OCI-M2 (cell line): ENCODE data around the gene HRH1.
"Not testable (repeated sequence)": the region's sequence is repeated elsewhere in the genome, so short reads cannot be mapped to it uniquely, and the experiment has no call there.

ENCODE experiments used
- DNase-seq: peaks from one replicate; lab custom pipeline; 2025; ENCODE audit not compliant: unreplicated experiment; lab: John Stamatoyannopoulos, UW

The HRH1 gene

DNA sequence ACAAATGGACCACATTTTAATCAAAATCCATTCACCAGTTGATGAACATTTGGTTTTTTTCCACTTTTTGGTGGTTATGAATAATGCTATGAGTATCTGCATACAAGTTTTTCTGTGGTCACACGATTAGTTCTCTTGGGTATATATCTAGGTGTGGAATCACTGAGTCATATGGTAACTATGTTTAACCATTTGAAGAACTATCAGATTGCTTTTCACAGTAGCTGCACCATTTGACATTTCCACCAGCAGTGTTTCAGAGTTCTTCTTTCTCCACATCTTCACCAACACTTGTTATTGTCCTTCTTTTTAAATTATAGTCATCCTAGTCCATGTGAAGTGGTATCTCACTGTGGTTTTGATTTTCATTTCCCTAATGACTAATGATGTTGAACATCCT lies 84.6 kb downstream of the HRH1 start:
- no peak for DNase-seq

DNA sequence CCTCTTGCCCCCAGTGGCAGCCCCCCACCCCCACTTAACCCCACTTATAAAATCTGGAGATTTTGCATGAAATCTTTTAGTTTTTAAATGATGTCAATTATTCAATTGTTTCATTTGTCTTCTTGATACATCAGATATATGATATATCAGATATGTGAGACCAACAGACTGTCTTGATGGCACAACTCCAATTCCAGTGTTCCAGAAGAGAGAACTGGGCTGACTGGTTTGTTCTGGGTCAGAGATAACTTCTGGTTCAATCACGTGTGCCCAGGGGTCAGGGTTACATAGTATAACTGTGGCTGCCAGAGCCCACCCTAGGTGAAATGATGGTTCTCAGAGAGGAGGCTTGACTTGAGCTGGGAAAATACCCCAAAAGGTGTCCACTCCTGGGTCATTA lies 85.5 kb downstream of the HRH1 start:
- DNase-seq, result no peak

DNA sequence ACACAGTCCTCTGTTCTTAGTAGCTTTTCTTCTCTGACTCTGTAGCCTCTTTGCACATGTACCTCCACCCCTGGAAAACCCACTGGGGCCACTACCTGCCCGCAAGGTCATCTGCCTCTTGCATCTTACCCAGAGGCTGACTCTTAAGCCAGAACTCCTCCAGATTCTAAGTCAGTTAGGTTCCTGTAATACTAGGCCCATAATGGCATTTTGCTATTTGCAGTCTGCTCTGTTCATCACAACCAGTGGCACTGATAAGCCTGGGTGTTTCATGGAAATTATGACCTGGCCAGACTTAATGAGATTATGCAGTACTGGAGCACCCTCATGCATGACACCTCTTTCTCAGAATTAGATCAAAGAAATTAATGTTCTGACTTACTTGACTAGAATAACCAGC lies 86.2 kb downstream of the HRH1 start:
- DNase-seq, result no peak

DNA sequence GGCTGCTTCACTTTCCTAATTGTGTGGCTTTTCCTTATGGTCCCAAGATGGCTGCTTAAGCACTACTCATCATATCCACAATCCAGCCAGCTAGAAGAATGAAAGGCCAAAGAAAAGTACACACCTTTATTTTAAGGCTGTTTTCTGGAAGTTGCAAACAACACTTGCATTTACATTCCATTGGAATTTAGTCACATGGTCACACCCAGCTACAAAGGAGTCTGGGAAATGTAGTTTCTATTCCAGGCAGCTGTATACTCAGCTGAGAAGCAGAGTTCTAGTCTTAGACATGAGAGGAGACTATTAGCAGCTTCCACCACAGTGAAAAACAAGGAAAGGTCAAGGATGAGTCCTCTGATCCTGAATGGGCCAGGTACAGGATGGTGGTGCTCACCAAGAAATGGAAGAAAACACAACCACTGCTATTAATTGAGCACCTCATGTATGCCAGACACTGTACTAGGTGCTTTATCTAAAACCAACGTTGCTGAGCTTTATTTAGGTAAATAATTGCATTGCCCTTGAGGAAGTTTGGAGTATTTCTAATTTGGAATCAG lies 89.9 kb downstream of the HRH1 start:
- no peak for DNase-seq

DNA sequence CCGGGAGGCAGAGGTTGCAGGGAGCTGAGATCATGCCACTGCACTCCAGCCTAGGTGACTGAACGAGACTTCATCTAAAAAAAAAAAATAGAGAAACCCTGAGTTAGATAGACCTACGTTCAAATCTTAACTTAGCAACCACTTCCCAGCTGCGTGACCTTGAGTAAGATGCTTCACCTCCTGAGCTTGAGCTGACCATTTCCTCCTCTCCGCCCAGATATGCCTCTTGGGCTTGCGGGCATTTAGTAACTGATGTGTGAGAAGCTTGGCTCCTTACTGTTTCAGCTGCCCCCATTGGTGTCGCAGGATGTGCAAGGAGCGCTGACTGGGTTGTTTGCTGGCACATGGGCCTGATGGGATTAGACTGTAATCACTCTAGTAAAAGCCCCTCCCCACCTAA lies 91.0 kb downstream of the HRH1 start:
- DNase-seq, result no peak

DNA sequence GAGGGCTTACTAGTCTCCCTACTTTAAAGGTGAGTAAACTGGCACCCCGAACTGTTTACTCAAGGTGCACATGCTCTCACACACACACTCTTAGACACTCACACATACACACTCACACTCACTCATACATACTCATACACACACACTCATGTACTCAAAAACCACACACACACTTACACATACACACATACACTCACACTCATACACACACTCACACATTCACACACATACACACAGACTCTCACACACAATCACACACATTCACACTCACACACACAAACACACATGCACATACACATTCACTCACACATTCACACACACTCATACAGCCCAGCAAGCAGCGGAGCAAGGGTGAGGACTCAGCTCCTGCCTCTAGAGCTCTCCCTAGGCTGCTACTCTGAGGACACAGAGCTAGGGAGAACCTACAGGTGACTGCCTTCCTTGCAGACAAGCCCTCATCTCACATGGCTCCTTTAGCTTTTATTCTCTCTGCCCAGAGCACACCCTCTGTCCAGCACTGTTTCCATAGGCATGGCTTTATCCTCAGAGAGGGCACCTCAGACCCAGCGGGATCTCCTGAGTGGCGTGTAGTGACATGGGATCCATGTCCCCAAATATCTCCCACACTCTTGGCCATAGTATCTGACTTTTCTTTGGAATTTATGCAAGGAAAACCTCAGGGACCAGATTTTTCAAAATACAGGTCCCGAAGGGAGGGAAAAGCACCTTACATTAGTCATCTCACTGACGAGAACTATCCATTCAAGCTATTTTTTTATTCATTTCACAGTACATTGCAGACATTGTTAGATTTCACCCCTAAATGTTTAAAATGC lies 91.8 kb downstream of the HRH1 start:
- no peak for DNase-seq

DNA sequence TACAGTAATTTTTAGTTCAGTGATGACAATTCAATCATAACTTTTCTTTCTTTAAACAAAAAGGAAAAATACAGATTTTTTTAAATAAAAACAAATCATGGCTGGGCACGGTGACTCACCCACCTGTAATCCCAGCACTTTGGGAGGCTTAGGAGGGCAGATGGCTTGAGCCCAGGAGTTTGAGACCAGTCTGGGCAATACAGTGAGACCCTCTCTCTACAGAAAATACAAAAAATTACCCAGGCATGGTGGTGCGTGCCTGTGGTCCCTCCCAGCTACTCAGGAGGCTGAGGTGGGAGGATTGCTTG lies 92.3 kb downstream of the HRH1 start:
- no peak for DNase-seq

DNA sequence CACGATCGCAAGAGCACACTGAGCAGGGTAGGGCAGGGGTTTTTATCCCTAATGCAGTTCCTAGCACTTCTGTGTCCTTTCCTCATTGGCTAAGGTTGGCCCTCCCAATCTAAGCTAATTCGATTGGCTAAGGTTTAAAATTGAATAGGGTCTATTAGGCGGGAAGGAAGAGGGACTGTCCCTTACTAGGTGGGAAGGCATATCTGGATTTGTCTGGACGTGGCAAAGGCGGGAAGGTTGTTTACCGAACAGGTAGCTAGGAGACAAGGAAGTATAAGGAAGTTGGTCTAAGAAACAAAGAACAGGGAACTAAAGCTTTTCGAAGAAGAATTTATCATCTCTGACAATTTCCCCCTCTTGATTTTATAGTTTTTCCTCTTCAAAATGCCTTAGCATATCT lies 93.1 kb downstream of the HRH1 start:
- no peak for DNase-seq

DNA sequence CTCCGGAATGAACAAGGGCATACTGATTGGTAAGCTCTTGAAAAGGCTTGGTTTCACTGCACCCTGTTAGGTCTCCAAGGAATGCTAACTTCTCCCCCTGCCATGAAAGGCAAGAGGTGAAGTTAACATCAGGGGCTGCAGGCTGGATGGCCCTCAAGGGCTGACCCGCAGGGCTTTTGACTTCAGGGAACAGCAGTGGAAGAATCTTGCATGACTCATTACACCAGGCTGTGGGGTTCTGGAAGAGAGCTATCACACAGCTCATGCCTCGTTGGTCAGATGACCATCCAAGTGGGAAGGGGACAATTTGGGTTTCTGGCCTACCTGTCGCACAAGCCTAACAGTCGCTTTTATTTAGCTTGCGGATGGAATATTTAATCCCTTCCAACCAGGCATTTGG lies 94.3 kb downstream of the HRH1 start:
- DNase-seq, result no peak

DNA sequence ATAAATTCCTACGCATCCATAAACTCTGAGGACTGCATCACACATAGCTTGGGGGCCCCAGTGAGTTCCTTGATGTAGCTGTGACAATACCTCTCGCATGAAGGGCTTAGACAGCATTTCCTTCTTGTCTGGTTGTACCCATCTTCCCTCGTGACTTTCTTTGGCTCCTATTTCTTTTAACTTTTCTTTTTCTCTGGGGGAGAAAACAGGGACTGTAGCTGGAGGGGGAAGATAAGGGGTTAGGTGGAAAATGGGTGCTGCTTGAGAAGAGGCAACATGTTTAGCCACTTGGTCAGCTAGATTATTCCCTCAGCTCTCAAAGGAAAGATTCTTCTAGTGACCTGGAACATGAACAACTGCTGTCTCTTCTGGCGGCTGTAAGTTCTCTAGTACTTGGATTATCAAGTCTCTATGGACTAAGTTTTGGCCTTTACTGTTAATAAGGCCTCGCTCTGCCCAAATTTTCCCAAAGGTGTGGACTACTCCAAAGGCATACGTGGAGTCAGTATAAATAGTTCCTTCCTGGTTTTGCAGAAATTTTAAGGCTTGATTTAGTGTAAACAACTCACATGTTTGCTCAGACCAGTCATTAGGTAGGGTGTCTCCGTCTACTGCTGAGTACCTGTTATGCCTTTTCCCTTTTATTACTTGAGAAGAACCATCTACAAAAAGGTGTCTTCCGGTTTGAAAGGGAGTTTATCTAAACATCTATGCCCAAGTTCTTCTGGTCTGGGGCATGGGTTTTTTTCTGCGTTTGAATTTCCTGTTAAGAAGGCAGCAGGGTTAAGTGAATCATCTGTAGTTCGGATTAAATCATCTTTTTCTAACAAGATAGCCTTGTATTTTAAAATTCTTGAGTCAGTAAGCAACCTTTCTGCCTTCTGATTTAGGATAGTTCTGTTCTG lies 96.9 kb downstream of the HRH1 start:
- no peak for DNase-seq

DNA sequence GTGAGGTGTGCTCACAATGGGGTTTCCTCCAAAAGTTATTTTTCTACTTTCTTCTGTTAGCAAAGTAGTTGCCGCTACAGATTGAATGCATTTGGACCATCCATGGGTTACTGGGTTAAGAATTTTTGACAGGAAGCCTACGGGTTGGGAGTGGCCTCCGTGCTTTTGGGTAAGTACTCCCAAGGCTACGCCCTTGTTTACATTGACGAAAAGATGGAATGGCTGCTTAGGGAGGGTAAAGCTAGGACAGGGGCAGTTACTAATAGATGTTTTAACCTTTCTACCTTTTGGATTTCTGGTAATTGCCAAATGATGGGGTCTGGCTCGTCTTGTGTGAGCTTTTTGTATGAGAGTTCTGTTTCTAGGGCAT lies 97.5 kb downstream of the HRH1 start:
- DNase-seq, result no peak

DNA sequence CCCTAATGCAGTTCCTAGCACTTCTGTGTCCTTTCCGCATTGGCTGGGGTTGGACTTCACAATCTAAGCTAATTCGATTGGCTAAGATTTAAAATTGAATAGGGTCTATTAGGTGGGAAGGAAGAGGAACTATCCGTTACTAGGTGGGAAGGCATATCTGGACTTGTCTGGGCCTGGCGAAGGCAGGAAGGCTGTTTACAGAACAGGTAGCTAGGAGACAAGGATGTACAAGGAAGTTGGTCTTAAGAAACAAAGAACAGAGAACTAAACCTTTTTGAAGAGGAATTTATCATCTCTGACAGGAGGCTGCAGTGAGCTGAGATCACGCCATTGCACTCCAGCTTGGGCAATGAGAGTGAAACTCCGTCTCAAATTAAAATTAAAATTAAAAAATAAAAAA lies 100.6 kb downstream of the HRH1 start:
- no peak for DNase-seq

DNA sequence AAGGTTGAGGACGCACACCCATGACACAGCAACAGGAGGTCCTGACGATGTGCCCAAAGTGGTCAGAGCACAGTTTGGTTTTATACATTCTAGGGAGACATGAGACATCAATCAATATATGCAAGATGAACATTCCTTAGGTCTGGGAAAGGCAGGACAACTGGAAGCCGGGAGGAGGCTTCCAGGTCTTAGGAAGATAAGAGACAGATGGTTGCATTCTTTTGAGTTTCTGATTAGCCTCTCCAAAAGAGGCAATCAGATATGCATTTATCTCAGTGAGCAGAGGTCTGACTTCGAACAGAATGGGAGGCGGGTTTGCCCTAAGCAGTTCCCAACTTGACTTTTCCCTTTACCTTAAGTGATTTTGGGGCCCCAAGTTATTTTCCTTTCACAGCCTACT lies 101.2 kb downstream of the HRH1 start:
- not testable (repeated sequence) for DNase-seq

DNA sequence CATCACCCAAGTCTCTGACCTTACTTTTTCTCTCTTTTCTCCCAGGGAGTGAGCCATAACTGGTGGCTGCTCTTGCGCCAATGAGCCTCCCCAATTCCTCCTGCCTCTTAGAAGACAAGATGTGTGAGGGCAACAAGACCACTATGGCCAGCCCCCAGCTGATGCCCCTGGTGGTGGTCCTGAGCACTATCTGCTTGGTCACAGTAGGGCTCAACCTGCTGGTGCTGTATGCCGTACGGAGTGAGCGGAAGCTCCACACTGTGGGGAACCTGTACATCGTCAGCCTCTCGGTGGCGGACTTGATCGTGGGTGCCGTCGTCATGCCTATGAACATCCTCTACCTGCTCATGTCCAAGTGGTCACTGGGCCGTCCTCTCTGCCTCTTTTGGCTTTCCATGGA lies 104.7 kb downstream of the HRH1 start:
- no peak for DNase-seq

DNA sequence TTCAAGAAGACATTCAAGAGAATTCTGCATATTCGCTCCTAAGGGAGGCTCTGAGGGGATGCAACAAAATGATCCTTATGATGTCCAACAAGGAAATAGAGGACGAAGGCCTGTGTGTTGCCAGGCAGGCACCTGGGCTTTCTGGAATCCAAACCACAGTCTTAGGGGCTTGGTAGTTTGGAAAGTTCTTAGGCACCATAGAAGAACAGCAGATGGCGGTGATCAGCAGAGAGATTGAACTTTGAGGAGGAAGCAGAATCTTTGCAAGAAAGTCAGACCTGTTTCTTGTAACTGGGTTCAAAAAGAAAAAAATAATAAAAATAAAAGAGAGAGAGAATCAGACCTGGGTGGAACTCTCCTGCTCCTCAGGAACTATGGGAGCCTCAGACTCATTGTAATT lies 106.2 kb downstream of the HRH1 start:
- DNase-seq, result no peak

DNA sequence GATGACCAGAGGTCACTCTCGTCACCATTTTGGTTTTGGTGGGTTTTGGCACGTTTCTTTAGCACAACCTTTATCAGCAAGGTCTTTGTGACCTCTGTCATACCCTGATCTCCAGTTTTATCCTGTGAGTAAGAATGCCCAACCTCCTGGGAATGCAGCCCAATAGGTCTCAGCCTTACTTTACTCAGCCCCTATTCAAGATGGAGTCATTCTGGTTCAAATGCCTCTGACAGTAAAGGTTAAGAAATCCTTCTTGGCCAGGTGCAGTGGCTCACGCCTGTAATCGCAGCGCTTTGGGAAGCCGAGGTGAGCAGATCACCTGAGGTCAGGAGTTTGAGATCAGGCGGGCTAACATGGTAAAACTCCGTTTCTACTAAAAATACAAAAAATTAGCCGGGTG lies 114.7 kb downstream of the HRH1 start:
- DNase-seq, result no peak

DNA sequence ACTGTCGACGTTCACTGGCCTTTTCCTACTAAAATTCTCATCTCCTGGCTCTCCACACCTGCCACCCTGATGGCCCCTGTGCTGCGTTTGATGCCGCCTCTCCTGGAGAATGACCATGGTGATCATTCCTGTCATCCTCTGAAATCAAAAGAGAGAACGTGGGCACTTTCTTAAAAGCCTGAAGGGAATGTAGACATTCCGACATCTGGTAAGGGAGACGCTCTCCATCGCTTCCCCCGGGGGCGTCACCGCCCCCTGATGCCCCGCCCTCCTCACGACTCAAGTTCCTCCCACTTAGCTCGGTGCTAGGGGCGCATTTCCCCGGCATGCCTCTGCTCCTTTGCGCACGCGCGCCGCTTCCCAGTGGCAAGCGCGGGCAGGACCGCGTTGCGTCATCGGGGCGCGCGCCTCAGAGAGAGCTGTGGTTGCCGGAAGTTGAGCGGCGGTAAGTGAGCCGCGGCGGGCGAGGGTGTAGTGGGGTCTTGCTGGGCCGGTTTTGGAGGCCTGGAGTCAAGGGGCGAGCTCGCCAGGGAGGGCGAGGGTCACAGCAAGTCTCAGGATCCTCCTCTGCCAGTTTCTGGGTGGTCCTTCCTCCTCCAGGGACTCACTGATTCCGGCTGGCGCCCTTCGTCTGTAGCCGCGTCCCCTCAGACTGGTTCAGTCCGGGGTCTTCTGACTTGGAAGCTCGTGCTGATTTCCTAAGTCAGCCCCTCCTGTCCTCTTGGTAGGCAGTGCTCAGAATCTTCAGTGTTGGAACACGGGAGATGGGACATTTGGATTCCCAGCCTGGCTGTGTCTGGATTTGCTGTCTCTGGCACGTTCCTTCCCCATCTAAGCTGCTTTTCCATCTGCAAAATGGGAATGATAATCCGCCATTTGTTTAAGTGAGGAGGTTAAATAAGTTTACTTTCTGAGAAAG lies 118.0 kb downstream of the HRH1 start, which contains the start of gene ATG7:
Gene ATG7 (plus strand): TSS at position 412 of the 919 bp plus-strand sequence. CDS start 26,299 bp downstream, outside the sequence.
- DNase-seq, result peak; percentile 30

DNA sequence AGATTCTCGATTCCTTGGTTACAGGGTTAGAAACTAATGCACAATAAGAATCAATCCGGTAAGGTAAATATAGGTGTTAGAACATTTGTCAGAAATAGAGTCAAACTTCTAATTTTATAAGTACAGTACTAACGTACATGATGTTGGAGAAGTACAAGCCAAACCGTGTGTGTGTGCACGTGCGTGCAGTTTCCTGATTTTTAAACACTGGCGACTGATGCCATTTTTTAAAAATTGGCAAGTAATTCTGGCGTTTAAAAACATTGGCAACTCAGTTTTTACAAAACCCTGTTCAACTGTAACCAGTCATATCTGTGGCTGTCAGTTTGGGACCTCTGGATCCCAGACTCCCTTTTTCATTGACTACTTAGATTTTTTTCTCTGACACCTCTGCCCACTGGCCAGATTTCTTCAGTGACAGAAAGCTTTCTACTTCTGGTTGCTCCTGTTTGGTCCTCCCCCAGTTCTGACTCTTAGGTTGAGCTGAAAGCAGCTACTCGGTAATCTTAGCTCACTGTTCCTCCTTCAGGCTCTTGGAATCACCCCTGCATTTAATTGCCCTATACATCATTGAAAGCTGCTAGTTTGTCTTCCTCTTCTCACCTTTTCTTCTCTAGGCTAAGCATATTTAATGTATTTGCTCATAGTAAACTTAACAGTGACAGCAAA lies 118.7 kb downstream of the HRH1 start:
- no peak for DNase-seq

DNA sequence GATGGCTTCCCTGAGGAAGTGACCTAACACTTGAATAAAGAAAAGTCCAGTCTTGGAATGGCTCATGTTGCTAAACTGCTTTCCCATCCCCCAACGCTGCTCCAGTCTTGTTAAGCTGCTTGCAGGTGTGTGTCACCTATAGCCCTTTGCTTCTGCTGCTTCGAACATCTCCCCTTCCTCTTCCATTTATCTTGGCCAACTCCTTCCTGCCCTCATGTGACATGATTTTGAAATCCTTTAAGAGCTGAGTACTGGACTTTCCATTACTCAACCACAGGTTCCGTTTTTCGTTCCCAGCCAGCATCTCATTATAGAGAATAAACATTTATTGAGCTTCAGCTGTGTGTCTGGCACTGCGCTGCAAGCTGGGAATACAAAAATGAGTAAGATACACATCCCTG lies 119.6 kb downstream of the HRH1 start:
- no peak for DNase-seq

DNA sequence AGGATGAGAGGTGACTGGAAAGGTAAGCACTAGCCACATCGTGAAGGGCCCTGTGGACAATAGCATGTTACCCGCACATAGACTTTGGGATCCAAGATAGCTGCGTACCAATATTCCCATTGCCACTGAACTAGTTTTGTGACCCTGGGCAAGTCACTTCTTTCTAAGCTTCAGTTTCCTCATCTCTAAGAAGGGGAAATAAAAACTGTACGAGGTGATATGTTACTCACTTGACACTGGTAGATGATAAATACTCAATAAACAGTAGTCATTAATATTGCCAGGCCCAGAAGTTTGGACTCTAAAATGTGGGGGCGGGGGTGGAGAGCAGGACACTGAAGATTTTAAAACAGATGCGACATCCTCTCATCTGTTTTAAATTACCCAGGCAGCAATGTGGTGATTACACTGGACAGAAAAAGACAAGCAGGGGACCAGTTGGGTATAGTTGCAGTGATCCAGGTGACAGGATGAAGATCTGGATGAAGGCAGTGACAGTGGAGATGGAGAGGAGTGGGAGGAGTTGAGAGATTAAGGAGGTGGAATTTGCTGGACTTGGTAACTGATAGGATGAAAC lies 120.4 kb downstream of the HRH1 start:
- no peak for DNase-seq
